H1 (cell line): ENCODE data around the gene PGF. TPM values are rescaled to one million over a fixed set of nuclear protein-coding genes. Genes with fewer than 3 reads are reported as not detected.

Source experiments
- CTCF ChIA-PET: fragments of 300-600 bp; sonication (Branson Sonifier 250); formaldehyde crosslinking; loops from one replicate; lab custom pipeline; 2021; ENCODE audit not compliant: partially characterized antibody; lab: Charles Lee
- POLR2A ChIA-PET: fragments of 300-600 bp; sonication (Branson Sonifier 250); formaldehyde crosslinking; loops from one replicate; lab custom pipeline; 2021; ENCODE audit warnings: inconsistent platforms; ENCODE audit not compliant: partially characterized antibody; lab: Charles Lee
- DNase-seq, 2 experiments: peaks; one replicate each; pipeline versions ENCODE4 v3.0.0 to v3.0.0-alpha.2; 2010 to 2022; ENCODE audit warnings: low spot score in 2 of 2, low read depth in 1 of 2, mixed read lengths in 1 of 2
- FAIRE-seq: peaks from 2 replicates; lab custom pipeline; 2011; peaks lifted over from hg19 to GRCh38; lab: Jason Lieb, UNC
- H2AFZ ChIP-seq: 2 replicates; pipeline ENCODE4 v1.8.1; 2012; ENCODE audit warnings: low read length, inconsistent platforms
- H2AK5ac ChIP-seq: 2 replicates; pipeline ENCODE4 v1.6.1; 2013; ENCODE audit warnings: low read depth, low read length
- H2BK120ac ChIP-seq: replicated peaks from 2 replicates; pipeline ENCODE3; 2013; ENCODE audit warnings: low read depth, low read length, inconsistent platforms
- H2BK12ac ChIP-seq: 2 replicates; pipeline ENCODE4 v1.6.1; 2013; ENCODE audit warnings: low read depth, low read length
- H2BK15ac ChIP-seq: 2 replicates; pipeline ENCODE4 v1.6.1; 2013; ENCODE audit warnings: low read length
- H2BK20ac ChIP-seq: 2 replicates; pipeline ENCODE4 v1.6.1; 2013; ENCODE audit warnings: low read length
- H2BK5ac ChIP-seq: 2 replicates; pipeline ENCODE4 v1.6.1; 2013; ENCODE audit warnings: low read depth, low read length
- H3K14ac ChIP-seq: 2 replicates; pipeline ENCODE4 v1.6.1; 2013; ENCODE audit warnings: inconsistent platforms; ENCODE audit not compliant: insufficient read length
- H3K18ac ChIP-seq: 2 replicates; pipeline ENCODE4 v1.6.1; 2013; ENCODE audit warnings: low read length; ENCODE audit errors: extremely low read depth
- H3K23ac ChIP-seq: 2 replicates; pipeline ENCODE4 v1.6.1; 2013; ENCODE audit warnings: inconsistent platforms; ENCODE audit not compliant: insufficient read length
- H3K23me2 ChIP-seq: 2 replicates; pipeline ENCODE4 v1.6.1; 2013; ENCODE audit warnings: low read depth, low read length
- H3K27ac ChIP-seq: 2 replicates; pipeline ENCODE4 v1.6.1; 2011; ENCODE audit warnings: low read depth, low read length, inconsistent platforms
- H3K27me3 ChIP-seq, 4 experiments: replicated peaks in 1 of 4; 1 replicate in 1 of 4; 2 replicates in 3 of 4; pipeline versions ENCODE4 v1.6.1 to v1.8.1; 2011 to 2013; ENCODE audit warnings: low read length in 3 of 4, mild to moderate bottlenecking in 3 of 4, inconsistent platforms in 2 of 4, mixed read lengths in 2 of 4, moderate library complexity in 1 of 4; ENCODE audit not compliant: control insufficient read depth in 3 of 4, insufficient read depth in 3 of 4; ENCODE audit errors: extremely low read depth in 1 of 4
- H3K36me3 ChIP-seq, 4 experiments: 2 replicates each; pipeline versions ENCODE4 v1.6.1 to v1.8.1; 2011 to 2013; ENCODE audit warnings: mild to moderate bottlenecking in 4 of 4, low read length in 3 of 4, moderate library complexity in 2 of 4, control low read depth in 1 of 4, inconsistent platforms in 1 of 4; ENCODE audit not compliant: insufficient read depth in 4 of 4, control insufficient read depth in 2 of 4
- H3K4ac ChIP-seq: replicated peaks from 2 replicates; pipeline ENCODE3; 2013; ENCODE audit warnings: low read length, low read depth, mixed read lengths, inconsistent platforms; ENCODE audit not compliant: insufficient read length
- H3K4me1 ChIP-seq, 4 experiments: replicated peaks in 1 of 4; 1 replicate in 1 of 4; 2 replicates in 3 of 4; pipeline versions ENCODE4 v1.6.1 to v1.8.1; 2011 to 2013; ENCODE audit warnings: low read length in 3 of 4, inconsistent platforms in 2 of 4, mixed read lengths in 1 of 4; ENCODE audit not compliant: insufficient read depth in 4 of 4, control insufficient read depth in 3 of 4
- H3K4me2 ChIP-seq, 2 experiments: 2 replicates each; pipeline versions ENCODE4 v1.6.1 to v1.8.1; 2011 to 2013; ENCODE audit warnings: low read depth in 2 of 2, low read length in 2 of 2, control low read depth in 1 of 2, inconsistent platforms in 1 of 2, mild to moderate bottlenecking in 1 of 2; ENCODE audit not compliant: insufficient read depth in 1 of 2
- H3K4me3 ChIP-seq, 4 experiments: fragments of 200-600, 300-600 bp in 1 of 4; sonication (generic), shearing (Covaris generic), sonication (Bioruptor Twin) in 1 of 4; 2 replicates each; pipeline versions ENCODE4 v1.5.1 to v1.8.1; 2011 to 2016; ENCODE audit warnings: low read length in 4 of 4, low read depth in 3 of 4, control low read depth in 2 of 4, inconsistent platforms in 2 of 4, mild to moderate bottlenecking in 2 of 4, mixed read lengths in 1 of 4, moderate library complexity in 1 of 4; ENCODE audit not compliant: insufficient read depth in 2 of 4; ENCODE audit errors: extremely low read depth in 1 of 4
- H3K56ac ChIP-seq: replicated peaks from 2 replicates; pipeline ENCODE3; 2013; ENCODE audit warnings: low read depth, mild to moderate bottlenecking, mixed read lengths, low read length, inconsistent platforms; ENCODE audit not compliant: insufficient read length
- H3K79me1 ChIP-seq: 2 replicates; pipeline ENCODE4 v1.6.1; 2013; ENCODE audit warnings: low read depth, low read length, control low read depth
- H3K79me2 ChIP-seq, 2 experiments: 2 replicates each; pipeline versions ENCODE4 v1.6.1 to v1.8.1; 2012 to 2013; ENCODE audit warnings: low read length in 2 of 2, mild to moderate bottlenecking in 2 of 2, inconsistent platforms in 1 of 2; ENCODE audit not compliant: insufficient read depth in 2 of 2, control insufficient read depth in 1 of 2
- H3K9ac ChIP-seq, 4 experiments: replicated peaks in 1 of 4; 1 replicate in 1 of 4; 2 replicates in 3 of 4; pipeline versions ENCODE4 v1.6.1 to v1.8.1; 2011 to 2013; ENCODE audit warnings: low read depth in 3 of 4, low read length in 3 of 4, control low read depth in 2 of 4, mild to moderate bottlenecking in 2 of 4, moderate library complexity in 2 of 4, inconsistent platforms in 1 of 4; ENCODE audit errors: extremely low read depth in 1 of 4
- H3K9me3 ChIP-seq, 2 experiments: 2 replicates each; pipeline versions ENCODE4 v1.6.1 to v1.8.1; 2012 to 2013; ENCODE audit warnings: mild to moderate bottlenecking in 2 of 2, moderate library complexity in 2 of 2, control low read depth in 1 of 2, inconsistent platforms in 1 of 2, low read depth in 1 of 2, low read length in 1 of 2, mixed read lengths in 1 of 2; ENCODE audit not compliant: insufficient read depth in 2 of 2
- H4K20me1 ChIP-seq, 2 experiments: replicated peaks in 1 of 2; 2 replicates each; pipeline versions ENCODE3 to v1.8.1; 2011 to 2013; ENCODE audit warnings: inconsistent platforms in 2 of 2, low read length in 2 of 2, mild to moderate bottlenecking in 1 of 2; ENCODE audit not compliant: insufficient read depth in 2 of 2, control insufficient read depth in 1 of 2
- H4K5ac ChIP-seq: 2 replicates; pipeline ENCODE4 v1.6.1; 2013; ENCODE audit warnings: low read length, low read depth, mixed read lengths, inconsistent platforms; ENCODE audit not compliant: insufficient read length
- H4K8ac ChIP-seq: 2 replicates; pipeline ENCODE4 v1.8.0; 2013; ENCODE audit warnings: mild to moderate bottlenecking, moderate library complexity, low read length, inconsistent platforms; ENCODE audit not compliant: insufficient read depth; ENCODE audit errors: extremely low read depth
- H4K91ac ChIP-seq: replicated peaks from 2 replicates; pipeline ENCODE3; 2013; ENCODE audit warnings: low read length, mixed read lengths, inconsistent platforms; ENCODE audit not compliant: insufficient read length
- ATF3 ChIP-seq: IDR thresholded peaks from 2 replicates; pipeline ENCODE4 v1.6.1; 2011; ENCODE audit warnings: low read depth, mild to moderate bottlenecking, low read length; ENCODE audit not compliant: insufficient read depth
- BCL11A ChIP-seq, 2 experiments: IDR thresholded peaks; one replicate each; pipeline ENCODE4 v1.6.1; 2011; ENCODE audit warnings: low read depth in 2 of 2, low read length in 2 of 2, mild to moderate bottlenecking in 2 of 2
- CBX5 ChIP-seq: fragments of 300-800, 300-1000 bp; sonication (generic); IDR thresholded peaks from 2 replicates; pipeline ENCODE4 v1.7.1; 2016; ENCODE audit warnings: antibody characterized with exemption, low read length, low read depth
- CBX8 ChIP-seq: fragments of 300-800, 300-1000 bp; sonication (generic); IDR thresholded peaks from 2 replicates; pipeline ENCODE4 v1.7.1; 2016; ENCODE audit warnings: low read depth, low read length, borderline replicate concordance
- EP300 ChIP-seq, 2 experiments: IDR thresholded peaks; 1 replicate in 1 of 2; 2 replicates in 1 of 2; pipeline ENCODE4 v1.6.1; 2011 to 2012; ENCODE audit warnings: low read depth in 2 of 2, low read length in 2 of 2, mild to moderate bottlenecking in 2 of 2, borderline replicate concordance in 1 of 2, inconsistent platforms in 1 of 2, moderate library complexity in 1 of 2
- GTF2F1 ChIP-seq: IDR thresholded peaks from 2 replicates; pipeline ENCODE4 v1.6.1; 2012; ENCODE audit warnings: low read depth, low read length, improper control_type of control experiment, borderline replicate concordance
- MAFK ChIP-seq: IDR thresholded peaks from 2 replicates; pipeline ENCODE4 v1.6.1; 2012; ENCODE audit warnings: low read depth, mild to moderate bottlenecking, improper control_type of control experiment, low read length
- POU5F1 ChIP-seq: IDR thresholded peaks from 2 replicates; pipeline ENCODE4 v1.6.1; 2011; ENCODE audit warnings: low read depth, mild to moderate bottlenecking, low read length, moderate library complexity
- RFX5 ChIP-seq: IDR thresholded peaks from 2 replicates; pipeline ENCODE4 v1.6.1; 2011; ENCODE audit warnings: low read depth, low read length, improper control_type of control experiment, borderline replicate concordance
- RXRA ChIP-seq: IDR thresholded peaks from 2 replicates; pipeline ENCODE4 v1.6.1; 2011; ENCODE audit warnings: low read depth, mild to moderate bottlenecking, low read length, moderate library complexity; ENCODE audit not compliant: insufficient read depth
- TAF1 ChIP-seq: IDR thresholded peaks from 2 replicates; pipeline ENCODE4 v1.6.1; 2011; ENCODE audit warnings: mild to moderate bottlenecking, low read depth, low read length
- TAF7 ChIP-seq: optimal IDR thresholded peaks from 2 replicates; pipeline ENCODE3; 2011; ENCODE audit warnings: low read depth, mild to moderate bottlenecking, inconsistent platforms, low read length, moderate library complexity, borderline replicate concordance
- TCF12 ChIP-seq: IDR thresholded peaks from 2 replicates; pipeline ENCODE4 v1.6.1; 2011; ENCODE audit warnings: low read depth, mild to moderate bottlenecking, low read length
- YY1 ChIP-seq: IDR thresholded peaks from 2 replicates; pipeline ENCODE4 v1.6.1; 2011; ENCODE audit warnings: low read depth, mild to moderate bottlenecking, low read length
- WGBS, 2 experiments: shearing (Covaris generic) in 1 of 2; methylation state at CpG; one replicate each; pipeline versions ENCODE4 v1.1.6 to v1.1.7; 2013 to 2015; ENCODE audit warnings: low lambda C conversion rate in 2 of 2, mixed read lengths in 2 of 2, inconsistent platforms in 1 of 2, low coverage in 1 of 2, missing lambda C conversion rate in 1 of 2; ENCODE audit not compliant: insufficient replicate concordance in 2 of 2, insufficient coverage in 1 of 2, insufficient read length in 1 of 2; ENCODE audit errors: extremely low coverage in 1 of 2, missing lambda C conversion rate in 1 of 2; 5-methylcytosine and 5-hydroxymethylcytosine counted together
- polyA plus RNA-seq, 7 experiments: library from polyadenylated mRNA; depleted of rRNA in 3 of 7; stranded (reverse) in 5 of 7; unstranded in 2 of 7; fragments of >200 nt in 5 of 7; fragments of 200-250 nt in 2 of 7; gene quantifications; 1 replicate in 5 of 7; 2 replicates in 1 of 7; 4 replicates in 1 of 7; pipeline versions ENCODE4 v1.2.1 to v1.2.3, GENCODE V29; 2011 to 2013; ENCODE audit warnings: missing spikeins in 2 of 7, mixed read lengths in 2 of 7
- total RNA-seq: library from RNA; stranded (reverse); fragmentation: NEBNext Ultra II Directional; extraction: Animal tissue kit (Norgen Biotek cat#: 25700); gene quantifications from 2 replicates; pipeline ENCODE4 v1.2.1, GENCODE V29; 2021

The PGF gene
- total and polyA plus RNA-seq, 2 of the 8 experiments (the other 6 are each of a cell fraction or from before 2014, with no cell fraction given), result 2.1 to 4.1 TPM

GRCh38 chr14:74936731-74937130 lies 18.7 kb downstream of the PGF start:
- no peaks in the 10 kb centered on the region for H3K9me3 ChIP-seq
- no peak overlapping the region for H2AK5ac ChIP-seq
- H4K5ac ChIP-seq, result no peak overlapping the region
- no peaks in the 10 kb centered on the region for H3K36me3 ChIP-seq
- H2BK20ac ChIP-seq, result no peak overlapping the region
- H4K8ac ChIP-seq, result no peak overlapping the region
- H4K20me1 ChIP-seq, result no peaks in the 10 kb centered on the region
- H3K79me1 ChIP-seq, result no peaks in the 10 kb centered on the region
- 87% methylated on average over 8 of the region's 8 CpGs; no CpG with 5 or more reads in 1 of the 2 experiments for WGBS, 2 experiments
- no peak for FAIRE-seq
- H3K4me1 ChIP-seq, result peaks cover 0 to 5% (median 0%) of the 10 kb centered on the region in 4 experiments; a peak in 1 of 7 replicates
- no peak overlapping the region for H4K91ac ChIP-seq
- H3K4ac ChIP-seq, result no peak overlapping the region
- TF ChIP-seq TAF7 (no peak), BCL11A (IDR thresholded peaks at IDR 0.05; ENCODE audit: low read depth in 2 of 2, low read length in 2 of 2) (no peak), MAFK (no peak), EP300 (IDR thresholded peaks at IDR 0.05; ENCODE audit: borderline replicate concordance in 1 of 2, low read depth in 2 of 2, low read length in 2 of 2) (no peak), RXRA (no peak), TAF1 (no peak), GTF2F1 (no peak), CBX5 (no peak), YY1 (no peak), ATF3 (no peak), POU5F1 (no peak), CBX8 (no peak), RFX5 (no peak), TCF12 (no peak)
- TF ChIP-seq, all 59 proteins: peak for 0
- no peaks in the 10 kb centered on the region for H3K27me3 ChIP-seq
- POLR2A ChIA-PET, result interaction anchor here (0.6 to 1.4 kb wide), 3 partner anchors 24 to 365 kb away, joined by 3 to 4 read pairs (median 3); no protein-coding TSS in a partner anchor
- H2AFZ ChIP-seq, result no peak overlapping the region
- no peak overlapping the region for H3K56ac ChIP-seq
- H3K79me2 ChIP-seq, result no peaks in the 10 kb centered on the region
- no peak overlapping the region for H3K18ac ChIP-seq
- H3K23ac ChIP-seq, result no peak overlapping the region
- H2BK120ac ChIP-seq, result no peak overlapping the region
- H3K23me2 ChIP-seq, result no peaks in the 10 kb centered on the region
- CTCF ChIA-PET, result interaction anchor here (2.0 to 7.1 kb wide), 4 partner anchors 9 to 151 kb away, joined by 8 to 62 read pairs (median 18); no protein-coding TSS in a partner anchor
- no peak overlapping the region for H3K14ac ChIP-seq
- no peak overlapping the region for H2BK15ac ChIP-seq
- DNase-seq, result no peak
- H2BK12ac ChIP-seq, result no peak overlapping the region
- no peak overlapping the region for H2BK5ac ChIP-seq
- no peak overlapping the region for H3K4me3 ChIP-seq
- H3K4me2 ChIP-seq, result no peak overlapping the region
- H3K9ac ChIP-seq, result no peak overlapping the region
- no peak overlapping the region for H3K27ac ChIP-seq
